CD4-positive, CD25-positive, alpha-beta regulatory T cell (primary cell): ENCODE measurements around the gene LZTS2. TPM values are rescaled to one million over a fixed set of nuclear protein-coding genes. Genes with fewer than 3 reads are reported as not detected.

Experiments
- ATAC-seq, 2 donors: fragments of 150-1000 bp; cut with Tn5 transposase; one replicate each; pipeline ENCODE4 v1.10.0; 2021; ENCODE audit warnings: low read depth in 2 of 2, moderate number of reproducible peaks in 2 of 2, moderate library complexity in 1 of 2
- DNase-seq, 3 donors: peaks; one replicate each; pipeline versions ENCODE4 v3.0.0 to v3.0.0-alpha.2; 2012 to 2022; ENCODE audit warnings: mixed read lengths in 1 of 3
- H3K27ac ChIP-seq: one replicate; pipeline ENCODE4 v1.7.0; 2013; ENCODE audit warnings: mild to moderate bottlenecking, low read length; ENCODE audit not compliant: insufficient read depth, poor library complexity, severe bottlenecking
- H3K27me3 ChIP-seq: one replicate; pipeline ENCODE4 v1.7.0; 2013; ENCODE audit warnings: low read length; ENCODE audit not compliant: control insufficient read depth, insufficient read depth
- H3K36me3 ChIP-seq: one replicate; pipeline ENCODE4 v1.7.0; 2013; ENCODE audit warnings: mild to moderate bottlenecking, low read length, moderate library complexity; ENCODE audit not compliant: control insufficient read depth, insufficient read depth
- H3K4me1 ChIP-seq: 2 replicates; pipeline ENCODE4 v1.7.0; 2013; ENCODE audit warnings: mild to moderate bottlenecking, low read length; ENCODE audit not compliant: insufficient read depth, control insufficient read depth, poor library complexity, severe bottlenecking
- H3K4me3 ChIP-seq: one replicate; pipeline ENCODE4 v1.7.0; 2013; ENCODE audit warnings: low read depth, mild to moderate bottlenecking, low read length, moderate library complexity
- H3K9me3 ChIP-seq, 2 experiments: 1 replicate in 1 of 2; 2 replicates in 1 of 2; pipeline ENCODE4 v1.7.0; 2013; ENCODE audit warnings: low read length in 2 of 2, mild to moderate bottlenecking in 1 of 2, moderate library complexity in 1 of 2; ENCODE audit not compliant: control insufficient read depth in 2 of 2
- H3K27ac Mint-ChIP-seq, 3 donors: one replicate each; pipeline ENCODE4 v1.8.0; 2020 to 2022; ENCODE audit warnings: mild to moderate bottlenecking in 3 of 3, mixed read lengths in 3 of 3, moderate library complexity in 2 of 3
- H3K27me3 Mint-ChIP-seq: one replicate; pipeline ENCODE4 v1.8.0; 2022; ENCODE audit warnings: mild to moderate bottlenecking, mixed read lengths
- H3K36me3 Mint-ChIP-seq: one replicate; pipeline ENCODE4 v1.8.0; 2020; ENCODE audit warnings: mixed read lengths
- H3K4me1 Mint-ChIP-seq, 4 donors: one replicate each; pipeline ENCODE4 v1.8.0; 2020 to 2022; ENCODE audit warnings: mixed read lengths in 4 of 4, mild to moderate bottlenecking in 1 of 4
- H3K4me3 Mint-ChIP-seq, 4 donors: one replicate each; pipeline ENCODE4 v1.8.0; 2020 to 2022; ENCODE audit warnings: mild to moderate bottlenecking in 4 of 4, mixed read lengths in 4 of 4, moderate library complexity in 3 of 4
- H3K9me3 Mint-ChIP-seq, 7 donors: one replicate each; pipeline ENCODE4 v1.8.0; 2020 to 2022; ENCODE audit warnings: mixed read lengths in 7 of 7, mild to moderate bottlenecking in 3 of 7, moderate library complexity in 2 of 7
- polyA plus RNA-seq, 4 donors: library from polyadenylated mRNA; unstranded; fragments of 300-500 nt; fragmentation: Illumina TruSeq; gene quantifications; one replicate each; pipeline ENCODE4 v1.2.3, GENCODE V29; 2021
- total RNA-seq: library from RNA; stranded (reverse); gene quantifications from one replicate; pipeline ENCODE4 v1.2.3, GENCODE V29; 2022

LZTS2 gene
- total and polyA plus RNA-seq, 5 donors from 2014 or later, result 11.0 to 19.3 (median 13.2) TPM

GRCh38 chr10:101014966-101015581 lies 15.5 kb downstream of the LZTS2 start:
- Histone ChIP-seq H3K36me3 (no peaks in the 10 kb centered on the region), H3K9me3 (no peaks in the 10 kb centered on the region), H3K27me3 (peaks cover 13% of the 10 kb centered on the region), H3K4me1 (peaks cover 9% of the 10 kb centered on the region), H3K4me3 (no peak overlapping the region), H3K27ac (no peak overlapping the region)
- DNase-seq, result no peak
- no peak overlapping the region for H3K27ac Mint-ChIP-seq
- H3K9me3 Mint-ChIP-seq, result peaks cover 0 to 1% (median 0%) of the 10 kb centered on the region in 7 donors
- no peak for ATAC-seq
- H3K27me3 Mint-ChIP-seq, result peaks cover 39% of the 10 kb centered on the region
- H3K4me3 Mint-ChIP-seq, result no peak overlapping the region
- no peaks in the 10 kb centered on the region for H3K36me3 Mint-ChIP-seq
- peaks cover 4 to 22% (median 12%) of the 10 kb centered on the region in 4 donors for H3K4me1 Mint-ChIP-seq

GRCh38 chr10:101015582-101015973 lies 16.0 kb downstream of the LZTS2 start:
- peaks cover 4 to 22% (median 12%) of the 10 kb centered on the region in 4 donors for H3K4me1 Mint-ChIP-seq
- Histone ChIP-seq H3K27ac (no peak overlapping the region), H3K36me3 (no peaks in the 10 kb centered on the region), H3K9me3 (no peaks in the 10 kb centered on the region), H3K4me3 (no peak overlapping the region), H3K4me1 (peaks cover 9% of the 10 kb centered on the region), H3K27me3 (peaks cover 13% of the 10 kb centered on the region)
- no peak for ATAC-seq
- no peak for DNase-seq
- peaks cover 39% of the 10 kb centered on the region for H3K27me3 Mint-ChIP-seq
- no peak overlapping the region for H3K27ac Mint-ChIP-seq
- no peak overlapping the region for H3K4me3 Mint-ChIP-seq
- H3K36me3 Mint-ChIP-seq, result no peaks in the 10 kb centered on the region
- peaks cover 0 to 1% (median 0%) of the 10 kb centered on the region in 7 donors for H3K9me3 Mint-ChIP-seq

GRCh38 chr10:101016814-101017213 lies 17.2 kb downstream of the LZTS2 start:
- Mint-ChIP-seq H3K27me3 (peaks cover 43% of the 10 kb centered on the region), H3K4me1 (peaks cover 4 to 22% (median 12%) of the 10 kb centered on the region in 4 donors), H3K36me3 (no peaks in the 10 kb centered on the region), H3K27ac (no peak overlapping the region), H3K9me3 (peaks cover 0 to 1% (median 0%) of the 10 kb centered on the region in 7 donors), H3K4me3 (no peak overlapping the region)
- Histone ChIP-seq H3K4me1 (peaks cover 9% of the 10 kb centered on the region), H3K36me3 (no peaks in the 10 kb centered on the region), H3K4me3 (no peak overlapping the region), H3K9me3 (no peaks in the 10 kb centered on the region), H3K27ac (no peak overlapping the region), H3K27me3 (peaks cover 13% of the 10 kb centered on the region)
- ATAC-seq (no peak), DNase-seq (no peak)

- Histone ChIP-seq H3K36me3 (no peaks in the 10 kb centered on the region), H3K4me1 (peaks cover 3% of the 10 kb centered on the region), H3K27ac (no peak overlapping the region), H3K27me3 (peaks cover 13% of the 10 kb centered on the region), H3K4me3 (no peak overlapping the region), H3K9me3 (no peaks in the 10 kb centered on the region)
- ATAC-seq, result no peak
- Mint-ChIP-seq H3K9me3 (peaks cover 0 to 1% (median 0%) of the 10 kb centered on the region in 7 donors), H3K4me1 (peaks cover under 1 to 14% (median 6%) of the 10 kb centered on the region in 4 donors), H3K27ac (no peak overlapping the region), H3K36me3 (no peaks in the 10 kb centered on the region), H3K27me3 (peaks cover 44% of the 10 kb centered on the region), H3K4me3 (no peak overlapping the region)
- DNase-seq, result no peak
Observed at GRCh38 chr10:101018118-101018599, 18.6 kb downstream of the LZTS2 start.

GRCh38 chr10:101018600-101019439 lies 19.2 kb downstream of the LZTS2 start:
- Mint-ChIP-seq H3K27ac (no peak overlapping the region), H3K4me3 (peak overlapping the region in 1 of 4 donors; percentile 44), H3K4me1 (peaks cover 0 to 10% (median 3%) of the 10 kb centered on the region in 4 donors), H3K27me3 (peaks cover 42% of the 10 kb centered on the region), H3K36me3 (no peaks in the 10 kb centered on the region), H3K9me3 (peaks cover 0 to 1% (median 0%) of the 10 kb centered on the region in 7 donors)
- Histone ChIP-seq H3K27me3 (peaks cover 13% of the 10 kb centered on the region), H3K4me1 (no peaks in the 10 kb centered on the region), H3K27ac (no peak overlapping the region), H3K36me3 (no peaks in the 10 kb centered on the region), H3K9me3 (no peaks in the 10 kb centered on the region), H3K4me3 (no peak overlapping the region)
- DNase-seq, result peak; percentile 47 to 70 (median 56)
- peak; percentile 71 to 74 for ATAC-seq

- H3K4me1 Mint-ChIP-seq, result peaks cover 0 to 7% (median under 1%) of the 10 kb centered on the region in 4 donors
- Histone ChIP-seq H3K27me3 (peaks cover 13% of the 10 kb centered on the region), H3K36me3 (no peaks in the 10 kb centered on the region), H3K9me3 (no peaks in the 10 kb centered on the region), H3K4me3 (no peak overlapping the region), H3K4me1 (no peaks in the 10 kb centered on the region), H3K27ac (no peak overlapping the region)
- peak overlapping the region in 1 of 4 donors; percentile 44 for H3K4me3 Mint-ChIP-seq
- peaks cover 0 to 1% (median 0%) of the 10 kb centered on the region in 7 donors for H3K9me3 Mint-ChIP-seq
- H3K27me3 Mint-ChIP-seq, result peaks cover 42% of the 10 kb centered on the region
- ATAC-seq (no peak), DNase-seq (no peak)
- no peaks in the 10 kb centered on the region for H3K36me3 Mint-ChIP-seq
- no peak overlapping the region for H3K27ac Mint-ChIP-seq
Observed at GRCh38 chr10:101019440-101019703, 19.8 kb downstream of the LZTS2 start.

- Mint-ChIP-seq H3K9me3 (peaks cover 0 to 1% (median 0%) of the 10 kb centered on the region in 7 donors), H3K4me1 (peaks cover 0 to 5% (median 0%) of the 10 kb centered on the region in 4 donors), H3K36me3 (no peaks in the 10 kb centered on the region), H3K4me3 (no peak overlapping the region), H3K27me3 (peaks cover 42% of the 10 kb centered on the region), H3K27ac (no peak overlapping the region)
- Histone ChIP-seq H3K27ac (no peak overlapping the region), H3K4me3 (no peak overlapping the region), H3K9me3 (no peaks in the 10 kb centered on the region), H3K36me3 (no peaks in the 10 kb centered on the region), H3K4me1 (no peaks in the 10 kb centered on the region), H3K27me3 (peaks cover 13% of the 10 kb centered on the region)
- DNase-seq (no peak), ATAC-seq (no peak)
Observed at GRCh38 chr10:101020427-101021075, 20.9 kb downstream of the LZTS2 start.
